ENCODE results near the gene TGIF2. TPM values are rescaled to one million over a fixed set of nuclear protein-coding genes. Genes with fewer than 3 reads are reported as not detected.

Gene TGIF2
- total and polyA plus RNA-seq, 2 of the 13 experiments (the other 11 are each of a cell fraction or from before 2014, with no cell fraction given) = 41.3 to 53.9 TPM

DNA sequence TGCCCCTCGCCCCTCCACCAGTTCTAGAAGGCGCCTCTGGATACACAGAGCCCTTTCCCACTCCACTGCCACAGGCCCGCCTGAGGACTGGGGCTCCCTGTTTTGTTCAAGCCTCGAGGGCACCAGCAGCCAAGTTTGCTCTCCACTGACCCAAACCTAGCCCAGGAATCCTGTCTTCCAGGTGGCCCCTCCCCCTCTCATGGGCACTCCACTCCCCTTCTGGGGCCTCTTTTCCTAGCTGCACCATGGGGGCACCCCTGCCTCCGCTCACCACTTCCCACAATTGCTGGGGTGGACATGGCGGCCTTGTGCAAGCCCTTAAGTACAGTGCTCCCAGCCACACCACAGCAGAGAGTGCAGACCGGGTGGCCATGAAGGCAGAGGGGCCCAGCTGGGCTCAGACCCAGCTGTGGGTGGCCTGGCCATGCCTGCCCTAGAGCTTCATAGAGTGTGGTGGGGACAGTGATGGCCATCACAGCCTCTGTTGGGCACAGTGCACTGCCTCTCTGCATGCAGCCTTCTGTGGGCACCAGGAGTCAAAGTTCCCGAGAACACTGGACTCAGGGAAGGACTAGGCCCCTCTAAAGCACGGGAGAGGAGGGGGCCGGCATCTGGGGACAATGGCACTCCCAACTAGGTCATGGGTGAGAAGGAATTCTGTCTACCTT lies 30.7 kb upstream of the TGIF2 start:
- no peaks in the 10 kb centered on the region for H3K36me3 ChIP-seq (replicated peaks in 1 of 2; ENCODE audit: control insufficient read depth in 1 of 2, insufficient read depth in 2 of 2, low read length in 2 of 2)
- H3K27ac ChIP-seq (ENCODE audit: extremely low read length, insufficient read depth, low read length) = no peak overlapping the region
- no peak overlapping the region for H3K9ac ChIP-seq (ENCODE audit: insufficient read depth, low read depth, low read length)
- ATAC-seq = peak; percentile 39
- in situ Hi-C loops (cut with HindIII; ENCODE audit: extremely low pct_ligation_motif_present, low pct_unique_long_range_greater_than_20kb) (no loop called here), intact Hi-C loops (cut with micrococcal nuclease; ENCODE audit: unreplicated experiment) (no loop called here)
- H3K4me2 ChIP-seq (ENCODE audit: low read depth, low read length) = peak overlapping the region; percentile 48
- DNase-seq (ENCODE audit: low spot score) = no peak
- H3K79me2 ChIP-seq (ENCODE audit: insufficient read depth, low read length) = no peaks in the 10 kb centered on the region
- H3K27me3 ChIP-seq (ENCODE audit: control insufficient read depth in 1 of 2, insufficient read depth in 2 of 2, low read length in 2 of 2) = no peaks in the 10 kb centered on the region
- peaks cover 55% of the 10 kb centered on the region for H3K4me1 ChIP-seq (ENCODE audit: insufficient read depth, low read length)
- H2AFZ ChIP-seq (ENCODE audit: low read length) = no peak overlapping the region
- peak overlapping the region in 1 of 3 experiments; percentile 11; a peak in 2 of 6 replicates for H3K4me3 ChIP-seq (replicated peaks in 1 of 3; ENCODE audit: insufficient read depth in 1 of 3, low read depth in 2 of 3, low read length in 3 of 3)
- no peaks in the 10 kb centered on the region; the same call in 1 of the 2 replicates for H4K20me1 ChIP-seq (ENCODE audit: insufficient read depth, low read length)
- no peaks in the 10 kb centered on the region for H3K9me3 ChIP-seq (ENCODE audit: low read length)
- FAIRE-seq = no peak
- 70% methylated on average over 10 of the region's 10 CpGs for WGBS (ENCODE audit: low lambda C conversion rate)
- POLR2A ChIA-PET = interaction anchor here (1.7 kb wide), 1 partner anchor 231 kb away, joined by 4 read pairs; the partner anchor contains the start of gene DSN1
- CTCF ChIA-PET (ENCODE audit: low intra/inter-chr PET ratio, low total read pairs) = interaction anchor here (1.1 to 1.2 kb wide), 3 partner anchors 14 to 63 kb away, joined by 3 read pairs; partner anchors contain the start of gene RAB5IF
- no TSS peak for BruUV-seq (replicated peaks)
- peak; percentile 41 for TF ChIP-seq AGO2 (optimal IDR thresholded peaks at IDR 0.05; ENCODE audit: low read depth, low read length)
- TF ChIP-seq ZNF34 (CRISPR knock-in tag; IDR thresholded peaks at IDR 0.05; ENCODE audit: borderline replicate concordance) = 0 out of 2 replicates have a peak, but pooled peaks have one; percentile 8
- TF ChIP-seq TARDBP (CRISPR knock-in tag; IDR thresholded peaks at IDR 0.05) = no peak
- TF ChIP-seq, protein P1, sequence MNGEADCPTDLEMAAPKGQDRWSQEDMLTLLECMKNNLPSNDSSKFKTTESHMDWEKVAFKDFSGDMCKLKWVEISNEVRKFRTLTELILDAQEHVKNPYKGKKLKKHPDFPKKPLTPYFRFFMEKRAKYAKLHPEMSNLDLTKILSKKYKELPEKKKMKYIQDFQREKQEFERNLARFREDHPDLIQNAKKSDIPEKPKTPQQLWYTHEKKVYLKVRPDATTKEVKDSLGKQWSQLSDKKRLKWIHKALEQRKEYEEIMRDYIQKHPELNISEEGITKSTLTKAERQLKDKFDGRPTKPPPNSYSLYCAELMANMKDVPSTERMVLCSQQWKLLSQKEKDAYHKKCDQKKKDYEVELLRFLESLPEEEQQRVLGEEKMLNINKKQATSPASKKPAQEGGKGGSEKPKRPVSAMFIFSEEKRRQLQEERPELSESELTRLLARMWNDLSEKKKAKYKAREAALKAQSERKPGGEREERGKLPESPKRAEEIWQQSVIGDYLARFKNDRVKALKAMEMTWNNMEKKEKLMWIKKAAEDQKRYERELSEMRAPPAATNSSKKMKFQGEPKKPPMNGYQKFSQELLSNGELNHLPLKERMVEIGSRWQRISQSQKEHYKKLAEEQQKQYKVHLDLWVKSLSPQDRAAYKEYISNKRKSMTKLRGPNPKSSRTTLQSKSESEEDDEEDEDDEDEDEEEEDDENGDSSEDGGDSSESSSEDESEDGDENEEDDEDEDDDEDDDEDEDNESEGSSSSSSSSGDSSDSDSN (CRISPR knock-in tag; IDR thresholded peaks at IDR 0.05) = 0 out of 2 replicates have a peak, but pooled peaks have one; percentile 3
- no peak for TF ChIP-seq TMF1 (CRISPR knock-in tag; IDR thresholded peaks at IDR 0.05; ENCODE audit: low read depth)
- TF ChIP-seq, protein P2, sequence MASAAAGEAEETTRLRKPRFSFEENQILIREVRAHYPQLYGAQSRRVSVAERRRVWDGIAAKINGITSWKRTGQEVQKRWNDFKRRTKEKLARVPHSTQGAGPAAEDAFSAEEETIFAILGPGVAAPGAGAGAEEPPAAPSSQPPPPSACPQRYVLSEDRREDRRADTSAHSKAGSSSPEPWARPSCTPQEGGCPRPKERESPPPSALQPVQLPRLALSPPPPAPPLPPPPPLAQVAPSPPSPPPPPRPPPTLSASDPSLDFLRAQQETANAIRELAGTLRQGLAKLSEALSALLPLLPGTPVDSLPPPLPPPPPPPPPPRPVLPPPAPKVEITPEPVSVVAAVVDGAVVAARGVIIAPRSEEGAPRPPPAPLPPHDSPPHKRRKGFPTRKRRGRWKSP (CRISPR knock-in tag; IDR thresholded peaks at IDR 0.05) = no peak
- TF ChIP-seq KDM5B (CRISPR knock-in tag; IDR thresholded peaks at IDR 0.05; ENCODE audit: borderline replicate concordance) = peak; percentile 68; the same call in 1 of the 2 replicates
- TF ChIP-seq NONO (IDR thresholded peaks at IDR 0.05) = no peak
- no peak for TF ChIP-seq NONO (CRISPR knock-in tag; conservative IDR thresholded peaks at IDR 0.05)
- no peak for TF ChIP-seq ARNT (IDR thresholded peaks at IDR 0.05)
- TF ChIP-seq, protein P3, sequence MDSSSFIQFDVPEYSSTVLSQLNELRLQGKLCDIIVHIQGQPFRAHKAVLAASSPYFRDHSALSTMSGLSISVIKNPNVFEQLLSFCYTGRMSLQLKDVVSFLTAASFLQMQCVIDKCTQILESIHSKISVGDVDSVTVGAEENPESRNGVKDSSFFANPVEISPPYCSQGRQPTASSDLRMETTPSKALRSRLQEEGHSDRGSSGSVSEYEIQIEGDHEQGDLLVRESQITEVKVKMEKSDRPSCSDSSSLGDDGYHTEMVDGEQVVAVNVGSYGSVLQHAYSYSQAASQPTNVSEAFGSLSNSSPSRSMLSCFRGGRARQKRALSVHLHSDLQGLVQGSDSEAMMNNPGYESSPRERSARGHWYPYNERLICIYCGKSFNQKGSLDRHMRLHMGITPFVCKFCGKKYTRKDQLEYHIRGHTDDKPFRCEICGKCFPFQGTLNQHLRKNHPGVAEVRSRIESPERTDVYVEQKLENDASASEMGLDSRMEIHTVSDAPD (CRISPR knock-in tag; IDR thresholded peaks at IDR 0.05) = 0 out of 2 replicates have a peak, but pooled peaks have one; percentile 26
- peak; percentile 16; the same call in 1 of the 2 replicates for TF ChIP-seq ZNF768 (CRISPR knock-in tag; IDR thresholded peaks at IDR 0.05)
- TF ChIP-seq EED (CRISPR knock-in tag; IDR thresholded peaks at IDR 0.05) = peak; percentile 61; the same call in 1 of the 2 replicates
- 0 out of 2 replicates have a peak, but pooled peaks have one; percentile 47 for TF ChIP-seq ZNF670 (CRISPR knock-in tag; IDR thresholded peaks at IDR 0.05; ENCODE audit: borderline replicate concordance)
- TF ChIP-seq ZNF441 (CRISPR knock-in tag; IDR thresholded peaks at IDR 0.05; ENCODE audit: borderline replicate concordance) = no peak
- TF ChIP-seq ZNF564 (CRISPR knock-in tag; IDR thresholded peaks at IDR 0.05) = 0 out of 2 replicates have a peak, but pooled peaks have one; percentile 39
- TF ChIP-seq, protein P4, sequence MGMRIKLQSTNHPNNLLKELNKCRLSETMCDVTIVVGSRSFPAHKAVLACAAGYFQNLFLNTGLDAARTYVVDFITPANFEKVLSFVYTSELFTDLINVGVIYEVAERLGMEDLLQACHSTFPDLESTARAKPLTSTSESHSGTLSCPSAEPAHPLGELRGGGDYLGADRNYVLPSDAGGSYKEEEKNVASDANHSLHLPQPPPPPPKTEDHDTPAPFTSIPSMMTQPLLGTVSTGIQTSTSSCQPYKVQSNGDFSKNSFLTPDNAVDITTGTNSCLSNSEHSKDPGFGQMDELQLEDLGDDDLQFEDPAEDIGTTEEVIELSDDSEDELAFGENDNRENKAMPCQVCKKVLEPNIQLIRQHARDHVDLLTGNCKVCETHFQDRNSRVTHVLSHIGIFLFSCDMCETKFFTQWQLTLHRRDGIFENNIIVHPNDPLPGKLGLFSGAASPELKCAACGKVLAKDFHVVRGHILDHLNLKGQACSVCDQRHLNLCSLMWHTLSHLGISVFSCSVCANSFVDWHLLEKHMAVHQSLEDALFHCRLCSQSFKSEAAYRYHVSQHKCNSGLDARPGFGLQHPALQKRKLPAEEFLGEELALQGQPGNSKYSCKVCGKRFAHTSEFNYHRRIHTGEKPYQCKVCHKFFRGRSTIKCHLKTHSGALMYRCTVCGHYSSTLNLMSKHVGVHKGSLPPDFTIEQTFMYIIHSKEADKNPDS (CRISPR knock-in tag; IDR thresholded peaks at IDR 0.05) = 0 out of 2 replicates have a peak, but pooled peaks have one; percentile 10
